ENCODE measurements around the gene LSG1. TPM values are rescaled to one million over a fixed set of nuclear protein-coding genes. Genes with fewer than 3 reads are reported as not detected.

The LSG1 gene
- total and polyA plus RNA-seq, 2 of the 13 experiments (the other 11 are each of a cell fraction or from before 2014, with no cell fraction given), result 21.4 to 32.1 TPM

DNA sequence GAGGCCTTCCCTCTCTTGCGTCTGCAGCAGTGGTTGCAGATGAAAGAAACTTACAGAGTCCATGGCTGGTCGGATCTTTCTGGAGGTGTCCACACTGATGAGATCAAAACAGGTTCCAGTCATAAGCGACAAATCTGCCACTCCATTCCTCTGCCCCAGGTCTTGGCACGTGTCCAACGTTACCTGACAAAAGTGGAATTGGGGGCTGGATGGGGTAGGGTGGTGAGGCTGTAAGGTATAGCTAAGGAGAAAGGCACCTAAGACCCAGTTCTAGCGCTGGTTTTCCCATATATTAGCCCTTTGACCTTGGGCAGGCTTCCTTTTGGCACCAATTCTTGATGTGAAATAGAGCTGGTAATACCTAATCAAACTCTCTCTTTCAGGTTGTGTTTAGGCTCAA lies 24.7 kb upstream of the LSG1 start (continued):
- TF ChIP-seq, protein P1, sequence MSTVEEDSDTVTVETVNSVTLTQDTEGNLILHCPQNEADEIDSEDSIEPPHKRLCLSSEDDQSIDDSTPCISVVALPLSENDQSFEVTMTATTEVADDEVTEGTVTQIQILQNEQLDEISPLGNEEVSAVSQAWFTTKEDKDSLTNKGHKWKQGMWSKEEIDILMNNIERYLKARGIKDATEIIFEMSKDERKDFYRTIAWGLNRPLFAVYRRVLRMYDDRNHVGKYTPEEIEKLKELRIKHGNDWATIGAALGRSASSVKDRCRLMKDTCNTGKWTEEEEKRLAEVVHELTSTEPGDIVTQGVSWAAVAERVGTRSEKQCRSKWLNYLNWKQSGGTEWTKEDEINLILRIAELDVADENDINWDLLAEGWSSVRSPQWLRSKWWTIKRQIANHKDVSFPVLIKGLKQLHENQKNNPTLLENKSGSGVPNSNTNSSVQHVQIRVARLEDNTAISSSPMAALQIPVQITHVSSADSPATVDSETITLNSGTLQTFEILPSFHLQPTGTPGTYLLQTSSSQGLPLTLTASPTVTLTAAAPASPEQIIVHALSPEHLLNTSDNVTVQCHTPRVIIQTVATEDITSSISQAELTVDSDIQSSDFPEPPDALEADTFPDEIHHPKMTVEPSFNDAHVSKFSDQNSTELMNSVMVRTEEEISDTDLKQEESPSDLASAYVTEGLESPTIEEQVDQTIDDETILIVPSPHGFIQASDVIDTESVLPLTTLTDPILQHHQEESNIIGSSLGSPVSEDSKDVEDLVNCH (CRISPR knock-in tag; IDR thresholded peaks at IDR 0.05), result no peak
- TF ChIP-seq ZSCAN9 (CRISPR knock-in tag; IDR thresholded peaks at IDR 0.05; ENCODE audit: borderline replicate concordance), result no peak
- no peak for TF ChIP-seq ZNF775 (CRISPR knock-in tag; IDR thresholded peaks at IDR 0.05; ENCODE audit: borderline replicate concordance)
- TF ChIP-seq MBD4 (IDR thresholded peaks at IDR 0.05; ENCODE audit: borderline replicate concordance, low read length), result no peak
- no peak for TF ChIP-seq ZSCAN25 (CRISPR knock-in tag; IDR thresholded peaks at IDR 0.05)
- no peak for TF ChIP-seq ZFP62 (CRISPR knock-in tag; IDR thresholded peaks at IDR 0.05)
- TF ChIP-seq ZNF7 (CRISPR knock-in tag; IDR thresholded peaks at IDR 0.05), result no peak
- TF ChIP-seq JUN (CRISPR knock-in tag; IDR thresholded peaks at IDR 0.05), result no peak
- TF ChIP-seq, protein P2, sequence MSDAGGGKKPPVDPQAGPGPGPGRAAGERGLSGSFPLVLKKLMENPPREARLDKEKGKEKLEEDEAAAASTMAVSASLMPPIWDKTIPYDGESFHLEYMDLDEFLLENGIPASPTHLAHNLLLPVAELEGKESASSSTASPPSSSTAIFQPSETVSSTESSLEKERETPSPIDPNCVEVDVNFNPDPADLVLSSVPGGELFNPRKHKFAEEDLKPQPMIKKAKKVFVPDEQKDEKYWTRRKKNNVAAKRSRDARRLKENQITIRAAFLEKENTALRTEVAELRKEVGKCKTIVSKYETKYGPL (CRISPR knock-in tag; IDR thresholded peaks at IDR 0.05), result no peak

DNA sequence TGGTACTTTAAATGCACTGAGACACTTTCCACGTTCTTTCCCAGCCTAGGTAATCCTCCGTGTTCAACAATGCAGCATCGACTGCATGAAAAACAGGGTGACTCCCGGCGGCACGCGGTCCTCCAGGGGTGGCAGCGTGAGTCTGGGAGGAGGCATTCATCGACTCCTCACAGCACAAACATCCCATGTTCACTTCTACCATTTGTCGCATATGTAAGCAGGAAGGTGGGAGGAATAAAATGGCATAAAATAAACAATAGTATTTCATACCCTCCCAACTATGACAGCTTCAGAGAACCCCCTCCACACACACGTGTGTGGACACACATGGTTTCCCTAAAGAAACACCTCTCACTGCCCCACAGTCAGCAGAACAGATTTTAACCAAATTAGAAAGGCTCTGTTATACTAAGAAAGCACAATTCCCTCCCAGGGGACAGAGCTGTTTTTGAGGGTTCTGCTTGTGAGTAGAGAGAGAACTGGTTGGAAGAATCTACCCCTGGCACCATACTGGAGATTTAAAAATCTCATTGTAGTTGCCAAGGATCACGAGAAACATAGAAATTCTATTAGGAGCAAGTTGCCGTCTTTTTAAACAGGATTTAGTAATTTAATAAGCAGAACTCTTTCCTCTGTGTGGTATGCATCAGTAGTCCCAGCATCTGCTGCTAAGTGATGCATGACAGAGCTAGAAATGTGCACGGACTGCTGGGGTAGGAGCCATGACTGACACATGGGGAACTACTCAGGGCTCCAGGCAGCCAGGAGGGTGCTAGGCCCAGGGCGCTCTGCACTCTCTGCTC lies 19.7 kb upstream of the LSG1 start:
- no peak for ATAC-seq
- Histone ChIP-seq H3K27me3 (ENCODE audit: control insufficient read depth in 1 of 2, insufficient read depth in 2 of 2, low read length in 2 of 2) (peaks cover 4 to 10% of the 10 kb centered on the region in 2 experiments; a peak in 3 of 5 replicates), H3K79me2 (ENCODE audit: insufficient read depth, low read length) (no peaks in the 10 kb centered on the region), H3K27ac (ENCODE audit: extremely low read length, insufficient read depth, low read length) (no peak overlapping the region), H4K20me1 (ENCODE audit: insufficient read depth, low read length) (no peaks in the 10 kb centered on the region), H3K9ac (ENCODE audit: insufficient read depth, low read depth, low read length) (no peak overlapping the region), H3K4me3 (replicated peaks in 1 of 3; ENCODE audit: insufficient read depth in 1 of 3, low read depth in 2 of 3, low read length in 3 of 3) (no peak overlapping the region), H2AFZ (ENCODE audit: low read length) (no peak overlapping the region), H3K4me2 (ENCODE audit: low read depth, low read length) (no peak overlapping the region), H3K9me3 (ENCODE audit: low read length) (no peaks in the 10 kb centered on the region), H3K36me3 (replicated peaks in 1 of 2; ENCODE audit: control insufficient read depth in 1 of 2, insufficient read depth in 2 of 2, low read length in 2 of 2) (no peaks in the 10 kb centered on the region), H3K4me1 (ENCODE audit: insufficient read depth, low read length) (peaks cover 44% of the 10 kb centered on the region)
- no peak for FAIRE-seq
- ChIA-PET CTCF (ENCODE audit: low intra/inter-chr PET ratio, low total read pairs) (no interaction called here), POLR2A (interaction anchor here (1.4 kb wide), 1 partner anchor 852 kb away, joined by 3 read pairs; the partner anchor contains the start of gene PPP1R2)
- 68% methylated on average over 15 of the region's 15 CpGs for WGBS (ENCODE audit: low lambda C conversion rate)
- no peak for DNase-seq (ENCODE audit: low spot score)
- in situ Hi-C loops (cut with HindIII; ENCODE audit: extremely low pct_ligation_motif_present, low pct_unique_long_range_greater_than_20kb) (no loop called here), intact Hi-C loops (cut with micrococcal nuclease; ENCODE audit: unreplicated experiment) (no loop called here)
- BruUV-seq (replicated peaks), result no TSS peak
- TF ChIP-seq POGZ (CRISPR knock-in tag; IDR thresholded peaks at IDR 0.05), result no peak
- no peak for TF ChIP-seq HOXA9 (CRISPR knock-in tag; IDR thresholded peaks at IDR 0.05; ENCODE audit: borderline replicate concordance)
- no peak for TF ChIP-seq POLR2AphosphoS5 (IDR thresholded peaks at IDR 0.05; ENCODE audit: low read depth, low read length)
- TF ChIP-seq MYNN (CRISPR knock-in tag; IDR thresholded peaks at IDR 0.05; ENCODE audit: low read depth), result no peak
- TF ChIP-seq, protein P3, sequence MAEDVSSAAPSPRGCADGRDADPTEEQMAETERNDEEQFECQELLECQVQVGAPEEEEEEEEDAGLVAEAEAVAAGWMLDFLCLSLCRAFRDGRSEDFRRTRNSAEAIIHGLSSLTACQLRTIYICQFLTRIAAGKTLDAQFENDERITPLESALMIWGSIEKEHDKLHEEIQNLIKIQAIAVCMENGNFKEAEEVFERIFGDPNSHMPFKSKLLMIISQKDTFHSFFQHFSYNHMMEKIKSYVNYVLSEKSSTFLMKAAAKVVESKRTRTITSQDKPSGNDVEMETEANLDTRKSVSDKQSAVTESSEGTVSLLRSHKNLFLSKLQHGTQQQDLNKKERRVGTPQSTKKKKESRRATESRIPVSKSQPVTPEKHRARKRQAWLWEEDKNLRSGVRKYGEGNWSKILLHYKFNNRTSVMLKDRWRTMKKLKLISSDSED (CRISPR knock-in tag; IDR thresholded peaks at IDR 0.05), result no peak
- no peak for TF ChIP-seq RAD51 (IDR thresholded peaks at IDR 0.05; ENCODE audit: borderline replicate concordance)
- no peak for TF ChIP-seq MTF2 (CRISPR knock-in tag; IDR thresholded peaks at IDR 0.05; ENCODE audit: borderline replicate concordance)

Measured in HepG2 (cell line).